ENCODE data around the gene KASH5.

KASH5 gene

GRCh38 chr19:49344505-49345423 lies 43.3 kb upstream of the KASH5 start:
- DNase-seq (ENCODE audit: low read depth, low spot score), result no peak
- Histone ChIP-seq H3K27ac (no peak overlapping the region), H3K9ac (ENCODE audit: insufficient read length) (no peak overlapping the region), H3K36me3 (ENCODE audit: insufficient read depth, low read length) (peaks cover 88% of the 10 kb centered on the region), H3K4me3 (no peak overlapping the region), H3K9me3 (ENCODE audit: low read depth, low read length) (no peaks in the 10 kb centered on the region)
- TF ChIP-seq POLR2AphosphoS5 (IDR thresholded peaks at IDR 0.05; ENCODE audit: borderline replicate concordance, low read depth, low read length) (no peak), EZH2 (IDR thresholded peaks at IDR 0.05) (no peak), FOXP2 (optimal IDR thresholded peaks at IDR 0.05; ENCODE audit: control extremely low read depth, extremely low read length, insufficient read depth) (no peak)

GRCh38 chr19:49347191-49347590 lies 40.9 kb upstream of the KASH5 start:
- no peaks in the 10 kb centered on the region for H3K9me3 ChIP-seq (ENCODE audit: low read depth, low read length)
- H3K4me3 ChIP-seq, result no peak overlapping the region
- TF ChIP-seq POLR2AphosphoS5 (IDR thresholded peaks at IDR 0.05; ENCODE audit: borderline replicate concordance, low read depth, low read length) (no peak), FOXP2 (optimal IDR thresholded peaks at IDR 0.05; ENCODE audit: control extremely low read depth, extremely low read length, insufficient read depth) (no peak), EZH2 (IDR thresholded peaks at IDR 0.05) (no peak)
- H3K27ac ChIP-seq, result no peak overlapping the region
- H3K36me3 ChIP-seq (ENCODE audit: insufficient read depth, low read length), result peaks cover 92% of the 10 kb centered on the region
- no peak for DNase-seq (ENCODE audit: low read depth, low spot score)
- H3K9ac ChIP-seq (ENCODE audit: insufficient read length), result no peak overlapping the region

- no peak for DNase-seq (ENCODE audit: low read depth, low spot score)
- H3K4me3 ChIP-seq, result no peak overlapping the region
- H3K9ac ChIP-seq (ENCODE audit: insufficient read length), result no peak overlapping the region
- no peak overlapping the region for H3K27ac ChIP-seq
- H3K9me3 ChIP-seq (ENCODE audit: low read depth, low read length), result no peaks in the 10 kb centered on the region
- TF ChIP-seq EZH2 (IDR thresholded peaks at IDR 0.05), result no peak
- no peak for TF ChIP-seq FOXP2 (optimal IDR thresholded peaks at IDR 0.05; ENCODE audit: control extremely low read depth, extremely low read length, insufficient read depth)
- peaks cover 92% of the 10 kb centered on the region for H3K36me3 ChIP-seq (ENCODE audit: insufficient read depth, low read length)
Observed at GRCh38 chr19:49347835-49348234, 40.2 kb upstream of the KASH5 start.

GRCh38 chr19:49348305-49349189 lies 39.5 kb upstream of the KASH5 start:
- H3K9ac ChIP-seq (ENCODE audit: insufficient read length), result no peak overlapping the region
- peaks cover 92% of the 10 kb centered on the region for H3K36me3 ChIP-seq (ENCODE audit: insufficient read depth, low read length)
- no peak overlapping the region for H3K4me3 ChIP-seq
- TF ChIP-seq POLR2AphosphoS5 (IDR thresholded peaks at IDR 0.05; ENCODE audit: borderline replicate concordance, low read depth, low read length) (no peak), EZH2 (IDR thresholded peaks at IDR 0.05) (no peak), FOXP2 (optimal IDR thresholded peaks at IDR 0.05; ENCODE audit: control extremely low read depth, extremely low read length, insufficient read depth) (no peak)
- no peak overlapping the region for H3K27ac ChIP-seq
- no peak for DNase-seq (ENCODE audit: low read depth, low spot score)
- H3K9me3 ChIP-seq (ENCODE audit: low read depth, low read length), result no peaks in the 10 kb centered on the region

GRCh38 chr19:49349567-49349966 lies 38.5 kb upstream of the KASH5 start:
- no peak overlapping the region for H3K9ac ChIP-seq (ENCODE audit: insufficient read length)
- DNase-seq (ENCODE audit: low read depth, low spot score), result no peak
- no peaks in the 10 kb centered on the region for H3K9me3 ChIP-seq (ENCODE audit: low read depth, low read length)
- no peak overlapping the region for H3K27ac ChIP-seq
- peaks cover 90% of the 10 kb centered on the region for H3K36me3 ChIP-seq (ENCODE audit: insufficient read depth, low read length)
- H3K4me3 ChIP-seq, result no peak overlapping the region
- TF ChIP-seq EZH2 (IDR thresholded peaks at IDR 0.05) (no peak), FOXP2 (optimal IDR thresholded peaks at IDR 0.05; ENCODE audit: control extremely low read depth, extremely low read length, insufficient read depth) (no peak), POLR2AphosphoS5 (IDR thresholded peaks at IDR 0.05; ENCODE audit: borderline replicate concordance, low read depth, low read length) (no peak)

GRCh38 chr19:49355909-49356353 lies 32.1 kb upstream of the KASH5 start:
- no peak overlapping the region for H3K9ac ChIP-seq (ENCODE audit: insufficient read length)
- no peak overlapping the region for H3K4me3 ChIP-seq
- no peak for TF ChIP-seq EZH2 (IDR thresholded peaks at IDR 0.05)
- no peak for TF ChIP-seq FOXP2 (optimal IDR thresholded peaks at IDR 0.05; ENCODE audit: control extremely low read depth, extremely low read length, insufficient read depth)
- no peak for TF ChIP-seq POLR2AphosphoS5 (IDR thresholded peaks at IDR 0.05; ENCODE audit: borderline replicate concordance, low read depth, low read length)
- H3K36me3 ChIP-seq (ENCODE audit: insufficient read depth, low read length), result peaks cover 88% of the 10 kb centered on the region
- no peak for DNase-seq (ENCODE audit: low read depth, low spot score)
- peak overlapping the region; percentile 64; the same call in 1 of the 2 replicates for H3K27ac ChIP-seq
- H3K9me3 ChIP-seq (ENCODE audit: low read depth, low read length), result no peaks in the 10 kb centered on the region

GRCh38 chr19:49356382-49356781 lies 31.7 kb upstream of the KASH5 start:
- H3K9ac ChIP-seq (ENCODE audit: insufficient read length), result no peak overlapping the region
- H3K4me3 ChIP-seq, result no peak overlapping the region
- peak overlapping the region; percentile 64; the same call in 1 of the 2 replicates for H3K27ac ChIP-seq
- no peaks in the 10 kb centered on the region for H3K9me3 ChIP-seq (ENCODE audit: low read depth, low read length)
- no peak for TF ChIP-seq FOXP2 (optimal IDR thresholded peaks at IDR 0.05; ENCODE audit: control extremely low read depth, extremely low read length, insufficient read depth)
- TF ChIP-seq EZH2 (IDR thresholded peaks at IDR 0.05), result no peak
- TF ChIP-seq POLR2AphosphoS5 (IDR thresholded peaks at IDR 0.05; ENCODE audit: borderline replicate concordance, low read depth, low read length), result no peak
- no peak for DNase-seq (ENCODE audit: low read depth, low spot score)
- peaks cover 84% of the 10 kb centered on the region for H3K36me3 ChIP-seq (ENCODE audit: insufficient read depth, low read length)

- Histone ChIP-seq H3K27ac (peak overlapping the region; percentile 25; the same call in 1 of the 2 replicates), H3K9me3 (ENCODE audit: low read depth, low read length) (no peaks in the 10 kb centered on the region), H3K4me3 (no peak overlapping the region), H3K36me3 (ENCODE audit: insufficient read depth, low read length) (peaks cover 78% of the 10 kb centered on the region), H3K9ac (ENCODE audit: insufficient read length) (no peak overlapping the region)
- TF ChIP-seq FOXP2 (optimal IDR thresholded peaks at IDR 0.05; ENCODE audit: control extremely low read depth, extremely low read length, insufficient read depth) (no peak), POLR2AphosphoS5 (IDR thresholded peaks at IDR 0.05; ENCODE audit: borderline replicate concordance, low read depth, low read length) (no peak)
- DNase-seq (ENCODE audit: low read depth, low spot score), result no peak
Observed at GRCh38 chr19:49357186-49357585, 30.9 kb upstream of the KASH5 start.

All from SK-N-MC (cell line).